Limb (tissue), 2 donors: Measurements from ENCODE around the gene PSMC1.

Experiments used
- DNase-seq, 2 donors: peaks; one replicate each; pipeline ENCODE4 v3.0.0-alpha.2; 2016; ENCODE audit errors: extremely low spot score in 2 of 2

PSMC1 gene

DNA sequence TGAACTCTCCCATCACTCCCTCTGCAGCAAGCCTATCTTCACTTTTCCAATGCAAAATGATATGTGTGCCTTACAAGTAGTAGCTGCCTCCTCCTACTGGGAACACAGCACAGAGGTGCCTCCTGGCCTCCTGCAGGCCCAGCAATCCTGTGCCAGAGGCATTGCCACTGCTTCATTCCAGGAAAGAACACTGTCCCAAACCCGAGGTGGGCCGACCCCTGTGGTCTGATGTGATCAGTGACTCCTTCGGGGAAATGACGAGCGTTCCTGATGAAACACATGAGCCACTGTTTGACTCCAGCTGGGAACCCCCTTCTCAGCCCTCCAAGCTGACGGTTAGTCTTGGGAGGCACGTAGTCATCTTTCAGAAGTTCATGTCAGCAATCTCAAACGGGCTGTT is 19.5 kb downstream of the PSMC1 start:
- no peak for DNase-seq

DNA sequence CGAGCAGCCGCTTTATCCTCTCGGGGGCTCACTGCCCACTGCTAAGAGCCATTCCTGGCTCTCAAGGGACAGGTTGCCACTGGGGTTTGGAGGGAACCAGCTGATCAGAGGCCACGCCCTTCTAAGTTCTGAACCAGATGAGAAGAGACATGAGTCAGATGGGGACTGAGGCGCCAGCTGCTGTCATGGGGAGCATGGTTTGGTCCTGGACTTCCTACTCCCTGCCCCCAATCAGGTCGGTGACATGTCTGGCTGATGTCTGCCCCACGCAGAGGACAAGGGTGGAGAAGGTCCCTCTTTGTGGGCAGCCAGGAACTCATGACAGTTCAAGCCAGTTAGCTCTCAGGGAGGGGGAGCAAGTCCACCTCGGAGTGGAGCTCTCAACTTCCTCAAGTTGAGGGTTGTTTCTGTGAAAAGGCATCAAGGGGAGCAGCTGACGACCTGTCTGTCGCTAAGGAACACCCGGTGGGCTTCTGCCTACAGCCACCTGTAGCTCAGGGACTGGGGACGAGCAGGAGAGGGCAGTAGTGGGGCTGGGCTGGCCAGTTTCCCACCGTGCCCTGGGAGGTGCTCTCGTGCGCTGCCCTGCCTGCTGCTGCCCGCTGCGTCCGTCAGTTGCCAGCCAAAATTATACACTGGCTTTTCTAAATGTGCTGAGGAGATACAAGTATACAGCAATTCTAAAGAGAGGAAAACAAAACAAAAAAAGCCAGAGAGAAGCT is 20.5 kb downstream of the PSMC1 start:
- no peak for DNase-seq

DNA sequence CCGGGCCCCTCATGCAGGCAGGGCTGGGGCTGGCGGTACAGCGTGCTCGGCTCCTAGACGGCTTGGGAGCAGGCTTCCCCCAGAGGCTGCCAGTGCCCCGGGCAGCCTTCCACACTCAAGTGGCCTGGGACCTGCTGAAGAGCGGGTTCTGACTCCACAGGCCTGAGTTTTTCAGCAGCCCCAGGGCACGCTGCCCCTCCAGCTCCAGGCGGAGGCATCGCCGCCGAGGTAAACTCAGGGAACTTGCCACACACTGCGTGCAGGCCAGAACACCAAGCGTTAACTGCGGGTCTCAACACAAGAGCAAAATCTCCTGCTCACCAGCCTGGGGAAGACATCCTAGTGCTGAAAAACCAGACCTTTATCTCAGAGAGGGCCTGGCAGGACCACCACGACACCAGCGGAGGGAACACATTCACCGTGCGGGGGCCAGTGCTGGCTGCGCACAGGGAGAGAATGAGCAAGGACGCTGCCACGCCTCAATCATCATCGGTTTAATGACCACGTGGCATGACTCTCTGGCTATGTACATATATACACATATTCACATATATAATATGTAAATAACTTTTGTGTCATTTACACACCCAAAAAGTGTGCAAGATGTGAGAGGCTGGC is 21.3 kb downstream of the PSMC1 start:
- DNase-seq = no peak

DNA sequence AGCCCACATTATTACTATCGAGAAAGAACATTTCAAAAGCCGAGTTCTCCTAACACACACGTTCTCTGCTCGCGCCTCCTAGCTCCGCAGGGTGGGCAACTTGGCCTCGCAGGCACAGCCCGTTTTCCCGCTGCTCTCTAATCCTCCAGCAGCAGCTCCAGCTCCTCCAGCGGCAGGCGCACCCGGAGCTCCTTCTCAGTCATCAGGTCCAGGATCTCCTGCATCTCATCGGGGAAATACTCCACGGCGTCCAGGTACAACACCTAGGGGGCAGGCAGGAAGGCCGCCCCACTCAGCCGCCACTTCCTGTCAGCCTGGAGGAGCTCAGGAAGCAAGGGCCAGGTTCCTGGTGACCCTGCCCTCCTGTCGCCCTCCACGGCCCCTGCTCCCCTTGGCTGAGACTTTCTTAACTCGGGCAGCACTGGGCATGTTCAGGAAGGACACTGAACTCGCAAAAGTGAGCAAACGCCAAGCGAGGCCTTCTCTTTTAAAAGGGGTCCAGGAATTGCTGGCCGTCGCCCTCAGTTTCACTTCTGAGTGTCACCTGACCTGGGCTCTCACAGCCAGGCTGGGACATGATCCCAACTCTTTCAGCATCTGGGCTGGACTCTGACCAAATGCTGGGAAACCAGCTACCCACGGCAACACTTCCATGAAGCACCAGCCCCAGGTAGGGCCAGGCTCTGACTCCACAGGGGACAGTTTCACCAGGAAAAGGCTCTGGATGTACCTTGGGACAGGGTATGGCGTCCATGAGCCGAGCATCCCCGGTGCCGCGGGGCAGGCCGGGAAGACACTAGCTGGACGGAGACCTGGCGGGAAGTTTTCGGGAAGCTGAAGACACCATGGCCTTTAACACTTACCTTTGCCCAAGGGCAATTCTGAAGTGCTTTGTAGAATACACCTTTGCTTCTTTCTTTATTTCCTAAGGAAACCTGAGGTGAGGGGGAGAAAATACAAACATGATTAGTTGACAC is 22.1 kb downstream of the PSMC1 start:
- no peak for DNase-seq

DNA sequence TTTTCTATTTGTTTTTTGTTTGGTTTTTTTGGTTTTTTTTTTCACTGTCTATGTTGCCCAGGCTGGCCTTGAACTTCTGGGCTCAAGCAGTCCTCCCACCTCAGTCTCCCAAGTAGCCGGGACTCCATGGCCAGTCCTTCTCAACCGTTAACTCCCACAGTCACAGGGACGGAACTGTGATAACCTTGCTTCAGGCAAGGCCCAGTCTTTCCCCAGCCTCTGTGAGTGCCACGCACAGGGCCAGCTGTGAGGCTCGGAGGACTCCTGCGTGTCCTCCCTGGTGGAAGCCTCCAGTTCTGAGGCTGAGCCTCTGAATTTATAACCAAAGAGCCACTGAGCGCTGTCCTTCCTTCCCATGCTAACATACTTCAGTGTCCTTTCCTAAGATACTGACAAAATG is 23.7 kb downstream of the PSMC1 start:
- DNase-seq = no peak

DNA sequence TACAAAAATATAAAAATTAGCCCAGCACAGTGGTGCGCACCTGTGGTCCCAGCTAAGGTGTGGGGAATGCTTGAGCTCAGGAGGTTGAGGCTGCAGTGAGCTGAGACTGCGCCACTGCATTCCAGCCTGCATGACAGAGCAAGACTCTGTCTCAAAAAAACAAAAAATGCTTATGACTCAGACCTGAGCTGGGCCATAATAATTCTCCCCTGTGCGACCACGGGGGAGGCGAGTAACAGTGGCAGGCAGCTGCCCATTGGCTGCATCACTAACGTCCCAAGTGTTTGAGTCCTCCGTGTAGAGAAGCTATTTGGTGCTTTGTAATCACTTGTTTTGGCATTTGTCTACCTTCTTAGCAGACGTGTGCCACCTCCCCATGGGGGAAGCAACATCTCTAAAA is 24.9 kb downstream of the PSMC1 start:
- no peak for DNase-seq

DNA sequence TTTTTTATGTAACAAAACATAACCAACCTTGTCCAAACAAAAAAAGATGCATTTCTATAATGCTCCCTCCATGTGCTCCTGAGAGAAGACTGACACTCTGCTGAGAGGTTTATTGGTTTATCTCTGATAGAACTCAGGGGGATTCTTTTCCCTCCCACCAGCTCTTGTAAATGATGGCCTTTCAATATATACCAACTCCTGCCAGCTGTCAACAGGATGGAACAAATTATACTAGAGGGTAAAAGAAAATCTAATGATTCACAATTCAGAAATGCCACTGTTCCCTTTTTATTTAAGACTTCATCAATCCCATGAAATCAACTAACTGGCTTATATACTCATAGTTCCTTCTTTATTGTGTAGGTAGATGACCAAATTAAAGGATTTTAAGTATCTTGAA is 25.4 kb downstream of the PSMC1 start:
- no peak for DNase-seq

DNA sequence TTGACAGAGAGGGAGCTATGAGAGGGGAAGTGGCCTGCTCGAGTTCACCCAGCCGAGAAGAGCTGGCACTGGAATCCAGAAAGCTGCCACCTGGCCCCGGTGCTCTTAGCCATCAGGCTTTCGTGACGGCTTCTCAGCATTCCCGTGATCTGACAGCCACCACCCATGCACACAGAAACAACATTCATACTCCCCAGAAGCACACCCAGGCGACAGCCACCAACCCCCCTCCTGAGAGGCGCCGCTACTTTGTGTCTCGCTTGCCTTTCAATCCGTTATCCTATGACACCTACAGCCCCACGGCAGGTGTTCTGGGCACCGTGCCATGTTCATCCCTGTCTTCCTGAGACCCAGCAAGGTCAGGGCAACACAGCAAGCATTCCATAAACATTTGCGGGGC is 31.4 kb downstream of the PSMC1 start:
- DNase-seq = no peak

DNA sequence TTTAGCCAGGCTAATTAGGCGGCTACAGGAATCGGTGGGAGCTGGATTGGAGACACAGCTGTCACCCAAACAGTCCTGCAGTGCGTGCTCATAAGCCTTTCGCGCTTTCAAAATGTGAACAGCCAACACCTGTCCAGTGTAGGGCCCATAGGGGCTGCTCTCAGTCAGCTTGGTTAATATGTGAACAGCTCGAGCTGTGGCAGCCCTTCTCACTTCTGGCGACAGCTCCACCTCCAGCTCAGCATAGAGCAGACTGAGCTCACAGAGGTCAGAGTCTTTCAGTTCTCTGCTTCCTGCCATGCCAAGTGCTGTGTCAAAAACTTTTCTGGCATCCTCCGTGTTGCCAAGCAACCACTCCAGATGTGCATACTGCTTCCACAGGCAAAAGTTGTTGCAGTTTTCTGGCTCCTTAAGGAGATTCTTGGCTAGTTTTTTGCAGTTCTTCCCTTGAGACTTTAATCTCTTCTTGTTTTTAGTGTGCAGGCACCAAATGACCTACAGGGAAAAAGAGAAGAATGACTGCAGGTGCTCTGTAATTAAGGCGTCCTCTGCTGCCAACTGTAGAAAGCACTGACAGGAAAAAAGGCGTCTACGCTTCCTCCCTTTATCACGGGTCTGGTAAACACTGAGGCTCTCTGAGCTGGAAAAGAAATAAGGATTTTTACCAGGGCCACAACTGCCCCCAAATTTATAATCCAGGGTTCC is 32.5 kb downstream of the PSMC1 start:
- peak in 1 of 2 donors; percentile 40 for DNase-seq

DNA sequence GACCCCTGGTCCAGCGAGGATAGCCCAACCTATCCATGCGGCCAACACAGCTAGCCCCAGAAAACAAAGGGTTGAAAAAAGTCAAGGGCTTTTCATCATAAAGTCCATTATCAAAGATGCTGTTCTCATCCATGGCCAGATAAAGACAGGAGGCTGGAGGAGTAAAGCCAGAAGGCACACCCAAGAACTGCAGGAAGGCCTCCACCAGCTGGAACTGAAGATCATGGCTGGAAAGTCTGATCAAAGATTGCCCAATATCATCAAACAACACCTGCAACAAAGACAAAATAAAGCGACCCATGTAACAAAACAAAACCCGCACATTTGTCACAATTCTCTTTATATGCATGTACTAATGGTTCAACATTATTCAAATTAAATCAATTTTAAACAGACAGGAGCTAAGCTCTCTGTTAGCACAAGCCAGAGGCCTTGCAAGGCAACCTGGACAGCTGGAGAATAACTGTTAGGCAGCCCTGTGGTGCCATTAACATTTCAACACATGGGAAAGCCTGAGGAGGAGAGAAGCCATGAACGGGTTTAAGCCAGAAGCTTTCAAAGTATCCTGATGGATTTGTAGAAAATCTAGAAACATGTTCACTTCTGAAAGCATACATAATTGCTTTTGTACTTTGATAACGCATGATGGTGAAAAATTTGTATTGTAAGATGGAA is 34.1 kb downstream of the PSMC1 start:
- DNase-seq = no peak

DNA sequence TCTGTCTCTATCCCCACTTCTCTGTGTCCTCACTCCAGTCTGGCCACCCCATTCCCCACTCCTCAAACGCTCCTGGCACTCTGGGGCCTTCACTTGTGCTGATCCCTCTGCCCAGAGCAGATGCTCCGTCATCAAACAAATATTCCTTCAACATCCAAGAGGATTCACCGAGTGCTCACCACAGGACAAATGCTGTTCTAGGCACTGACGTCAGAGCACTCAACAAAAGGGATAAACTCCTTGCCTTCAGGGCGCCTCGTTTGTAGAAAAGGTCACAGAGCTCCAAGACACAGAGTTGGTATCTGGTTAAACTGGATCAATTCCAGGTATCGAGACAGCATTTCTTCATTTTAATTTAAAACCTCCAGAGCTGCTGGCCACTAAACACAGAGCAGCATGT is 35.3 kb downstream of the PSMC1 start:
- no peak for DNase-seq

DNA sequence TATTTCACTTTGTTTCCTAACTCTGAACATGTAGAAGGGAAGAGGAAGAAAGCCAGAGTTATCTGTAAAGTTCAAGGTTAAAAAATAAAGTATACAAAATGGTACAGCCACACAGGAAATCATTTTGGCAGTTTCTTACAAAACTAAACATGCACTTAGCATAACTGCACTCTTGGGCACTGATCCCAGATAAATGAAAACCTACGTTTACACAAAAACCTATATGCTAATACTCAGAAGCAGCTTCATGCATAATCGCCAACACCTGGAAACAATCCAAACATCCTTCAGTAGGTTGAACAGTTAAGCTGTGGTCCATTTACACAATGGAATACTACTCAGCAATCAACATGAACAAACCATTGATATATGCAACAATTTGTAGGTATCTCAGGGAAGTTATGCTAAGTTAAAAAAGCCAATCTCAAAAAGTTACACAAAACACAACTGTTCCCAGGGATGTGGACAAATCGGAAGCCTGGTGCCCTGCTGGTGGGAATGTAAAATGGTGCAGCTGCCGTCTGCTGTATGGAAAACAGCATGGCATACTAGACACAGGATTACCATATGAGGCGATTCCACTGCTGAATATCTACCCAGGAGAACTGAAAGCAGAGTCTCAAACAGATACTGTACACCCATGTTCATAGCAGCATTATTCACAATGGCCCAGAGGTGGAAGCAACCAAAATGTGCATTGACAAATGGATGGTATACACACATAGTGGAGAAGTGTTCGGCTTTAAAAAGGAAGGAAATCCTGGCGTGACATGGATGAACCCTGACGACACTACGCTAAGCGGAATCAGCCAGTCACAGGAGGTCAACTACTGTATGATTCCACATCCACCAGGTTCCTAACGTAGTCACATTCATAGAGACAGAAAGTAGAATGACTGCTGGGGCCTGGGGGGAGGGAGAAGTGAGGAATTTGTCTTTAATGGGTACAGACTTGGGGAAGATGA is 37.7 kb downstream of the PSMC1 start:
- DNase-seq = no peak

DNA sequence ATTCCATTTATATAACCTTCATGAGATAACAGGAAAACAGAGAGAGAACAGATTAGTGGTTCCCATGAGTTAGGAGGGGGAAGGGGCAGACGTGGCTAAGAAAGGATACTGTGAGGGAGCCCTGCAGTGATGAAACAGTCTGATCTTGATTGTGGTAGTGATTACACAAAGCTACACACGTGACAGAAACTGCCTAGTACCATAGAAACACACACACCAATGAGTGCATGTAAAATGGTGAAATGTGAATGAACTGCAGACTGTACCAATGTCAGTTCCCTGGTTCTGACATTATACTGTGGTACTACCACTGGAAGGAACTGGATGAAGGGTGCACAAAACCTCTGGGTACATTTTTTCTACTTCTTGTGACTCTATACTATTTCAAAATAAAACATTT is 38.5 kb downstream of the PSMC1 start:
- no peak for DNase-seq

DNA sequence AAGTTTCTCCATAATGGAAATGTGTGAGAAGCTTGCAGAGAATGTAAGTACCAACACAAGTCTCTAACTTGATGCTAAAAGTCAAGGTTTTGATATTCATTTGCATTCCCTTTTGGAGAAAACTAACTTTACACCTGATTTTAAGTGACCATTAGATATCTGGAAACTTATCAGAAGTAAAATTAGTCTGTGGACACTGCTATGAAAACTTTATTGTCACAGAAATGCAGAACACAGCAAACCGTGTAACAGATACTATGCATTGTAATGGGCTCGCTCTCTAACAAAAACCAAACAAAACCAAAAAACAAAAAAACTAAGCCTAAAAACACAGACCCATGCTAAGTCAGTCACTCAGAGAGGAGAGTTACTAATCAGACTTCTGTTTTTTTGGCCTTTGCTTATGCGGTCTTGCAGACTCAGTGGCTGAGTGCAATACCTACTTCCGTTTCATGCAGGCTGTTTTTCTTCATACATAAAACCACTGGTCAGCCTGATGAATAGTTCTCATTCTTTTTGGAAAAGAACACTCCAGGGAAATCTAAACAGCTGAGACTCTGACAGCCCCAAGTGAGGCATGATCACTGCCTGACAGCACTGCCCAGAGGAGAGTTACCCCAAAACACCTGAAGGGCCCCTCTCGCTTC is 39.6 kb downstream of the PSMC1 start:
- DNase-seq = no peak

DNA sequence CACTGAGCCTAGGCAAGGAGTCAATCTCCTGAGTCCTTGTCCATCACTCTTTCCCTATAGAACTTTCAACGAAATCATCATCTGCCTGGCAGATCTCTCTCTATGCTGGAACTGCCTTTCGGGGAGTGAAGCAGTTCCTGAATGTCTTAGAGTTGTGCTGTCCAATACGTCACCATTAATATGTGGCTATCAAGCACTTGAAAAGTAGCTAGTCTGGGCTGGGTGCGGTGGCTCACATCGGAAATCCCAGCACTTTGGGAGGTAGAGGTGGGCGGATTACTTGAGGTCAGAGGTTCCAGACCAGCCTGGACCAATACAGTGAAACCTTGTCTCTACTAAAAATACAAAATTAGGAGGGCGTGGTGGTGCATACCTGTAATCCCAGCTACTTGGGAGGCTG is 40.3 kb downstream of the PSMC1 start:
- no peak for DNase-seq

DNA sequence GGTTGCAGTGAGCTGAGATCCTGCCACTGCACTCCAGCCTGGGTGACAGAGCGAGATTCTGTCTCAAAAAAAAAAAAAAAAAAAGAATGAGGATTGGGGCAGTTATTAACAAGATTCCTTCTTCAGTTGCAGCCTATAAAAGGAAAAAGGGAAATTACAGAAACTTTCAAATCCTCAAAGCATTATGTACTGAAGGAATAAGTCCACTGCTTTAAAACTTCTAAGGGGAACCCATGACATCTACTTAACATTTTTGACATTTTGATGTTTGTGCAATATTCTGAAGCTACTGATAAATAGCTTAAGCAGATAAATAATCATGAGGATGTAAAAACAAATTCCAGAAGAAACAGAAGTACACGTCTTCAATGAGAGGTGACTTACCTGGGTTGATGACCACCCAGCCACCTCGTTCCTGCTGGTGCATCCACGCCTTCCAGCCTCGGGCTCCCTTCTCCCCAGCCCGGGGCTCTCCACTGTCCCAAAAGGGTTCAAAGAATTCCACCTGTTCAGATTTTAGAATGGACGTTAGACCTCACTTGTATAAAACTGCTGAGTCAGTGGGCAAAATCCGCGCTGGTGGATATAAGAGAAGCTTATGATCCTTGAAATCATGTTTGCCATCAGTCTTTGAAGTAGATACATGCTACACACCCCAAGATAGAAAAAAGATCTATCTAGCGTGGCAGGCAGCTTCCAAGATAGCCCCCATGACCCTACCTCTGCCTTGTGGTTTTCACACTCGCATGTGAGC is 41.7 kb downstream of the PSMC1 start:
- DNase-seq = no peak

DNA sequence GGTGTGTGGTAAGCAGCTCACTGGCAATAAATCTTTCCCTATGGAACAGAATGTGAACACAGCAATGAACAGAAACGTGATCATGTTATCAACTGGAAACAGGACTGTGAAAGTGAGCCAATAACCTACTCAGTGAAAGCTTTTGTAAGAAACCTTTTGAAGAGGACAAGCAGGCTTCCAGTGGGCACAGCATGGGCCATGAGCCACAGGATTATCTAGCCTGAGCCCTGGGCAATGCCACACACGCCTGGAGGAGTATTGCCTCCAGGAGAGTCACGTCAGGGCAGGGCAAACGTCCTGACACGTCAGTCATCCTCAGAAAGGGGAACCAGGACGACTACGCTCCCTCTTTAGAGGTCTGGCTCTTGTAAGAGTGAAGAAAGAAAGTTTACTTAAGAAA is 43.1 kb downstream of the PSMC1 start:
- DNase-seq = no peak

DNA sequence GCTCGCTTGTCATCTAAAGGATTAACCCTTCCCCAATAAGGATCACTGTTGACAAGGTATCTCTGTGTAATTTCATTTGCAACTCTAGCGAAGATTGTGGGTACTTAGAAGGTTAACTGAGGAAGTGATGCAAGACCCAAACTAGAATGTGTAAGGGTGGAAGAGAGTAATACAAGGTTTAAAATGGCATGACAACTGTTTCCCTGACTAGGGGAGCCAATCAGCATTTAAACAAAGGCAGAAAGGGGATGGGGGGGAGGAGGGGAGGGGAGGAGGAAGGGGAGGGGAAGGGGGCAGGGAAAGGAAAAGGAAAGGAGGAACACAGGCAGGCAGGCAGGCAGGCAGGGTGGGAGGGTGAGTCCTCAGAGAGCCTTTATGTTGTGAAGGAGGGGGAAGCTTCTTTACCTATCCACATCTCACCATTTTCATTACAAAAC is 44.3 kb downstream of the PSMC1 start:
- no peak for DNase-seq

DNA sequence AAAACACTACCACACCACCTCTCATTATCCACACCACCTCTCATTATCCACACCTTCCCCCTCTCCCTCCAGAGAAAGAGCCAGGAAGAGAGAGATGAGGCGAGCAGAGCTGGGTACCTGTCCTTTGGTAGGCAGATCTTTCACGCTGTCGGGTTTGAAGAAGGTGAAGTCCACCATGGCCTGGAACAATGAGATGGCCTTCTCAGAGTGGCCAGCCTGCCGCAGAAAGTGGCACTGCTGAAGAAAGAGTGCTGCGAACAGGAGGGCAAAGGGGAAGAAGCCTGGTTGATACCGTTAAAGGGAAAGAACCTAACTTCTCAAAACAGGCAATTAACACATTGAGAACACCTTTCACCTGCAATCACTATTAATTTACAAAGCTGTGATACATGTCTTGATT is 44.8 kb downstream of the PSMC1 start:
- no peak for DNase-seq
